GM12878 (cell line): ENCODE data around the gene HYAL4.

ENCODE experiments used
- CTCF ChIP-seq, 3 experiments: IDR thresholded peaks in 2 of 3; conservative IDR thresholded peaks in 1 of 3; 2 replicates each; pipeline ENCODE4 v1.5.1; 2011; ENCODE audit warnings: low read depth in 3 of 3, low read length in 3 of 3, mild to moderate bottlenecking in 3 of 3, control low read depth in 2 of 3, moderate library complexity in 2 of 3, inconsistent platforms in 1 of 3, mixed read lengths in 1 of 3; ENCODE audit not compliant: control insufficient read depth in 2 of 3, insufficient read depth in 1 of 3; ENCODE audit errors: extremely low read depth in 1 of 3
- EZH2 ChIP-seq: IDR thresholded peaks from 2 replicates; pipeline ENCODE4 v1.6.1; 2012; ENCODE audit warnings: low read depth, mild to moderate bottlenecking, control low read depth, inconsistent platforms, low read length, borderline replicate concordance; ENCODE audit not compliant: control insufficient read depth
- FOXM1 ChIP-seq: IDR thresholded peaks from 2 replicates; pipeline ENCODE4 v1.6.1; 2012; ENCODE audit warnings: low read depth, mild to moderate bottlenecking, inconsistent platforms, low read length, moderate library complexity
- NBN ChIP-seq: fragments of 450-650 bp; IDR thresholded peaks from 2 replicates; pipeline ENCODE4 v1.6.1; 2016
- POLR2A ChIP-seq: IDR thresholded peaks from 2 replicates; pipeline ENCODE4 v1.6.1; 2011; ENCODE audit warnings: low read depth, mild to moderate bottlenecking, low read length
- POLR2AphosphoS5 ChIP-seq: IDR thresholded peaks from 2 replicates; pipeline ENCODE4 v1.6.1; 2011; ENCODE audit warnings: mild to moderate bottlenecking, low read length, inconsistent platforms
- YY1 ChIP-seq: IDR thresholded peaks from 2 replicates; pipeline ENCODE4 v1.6.1; 2011; ENCODE audit warnings: low read depth, mild to moderate bottlenecking, low read length
- ZNF687 ChIP-seq: fragments of 450-650 bp; IDR thresholded peaks from 2 replicates; pipeline ENCODE4 v1.6.1; 2017; ENCODE audit warnings: mild to moderate bottlenecking, moderate library complexity

- TF ChIP-seq ZNF687 = no peak
- no peak for TF ChIP-seq YY1
- TF ChIP-seq NBN = no peak
- no peak for TF ChIP-seq CTCF (IDR thresholded peaks at IDR 0.05 in 2 of 3, conservative IDR thresholded peaks at IDR 0.05 in 1 of 3; ENCODE audit: control insufficient read depth in 2 of 3, extremely low read depth in 1 of 3, insufficient read depth in 1 of 3, low read depth in 3 of 3, low read length in 3 of 3)
- no peak for TF ChIP-seq POLR2A
- TF ChIP-seq POLR2AphosphoS5 = no peak
- TF ChIP-seq EZH2 = no peak
- TF ChIP-seq FOXM1 = no peak
Measured at GRCh38 chr7:123836656-123837055, 8.3 kb upstream of the HYAL4 start.
